Dendritic cell treated with granulocyte-macrophage colony-stimulating factor and Interleukin-4, amounts not matched to agents 40 ng/mL and 50 ng/mL, for 4 days (primary cell): Measurements from ENCODE around the gene TRPC4AP.

ENCODE experiments used
- H3K27ac Mint-ChIP-seq: one replicate; pipeline ENCODE4 v1.8.0; 2022; ENCODE audit warnings: mild to moderate bottlenecking, mixed read lengths
- H3K27me3 Mint-ChIP-seq: one replicate; pipeline ENCODE4 v1.8.0; 2022; ENCODE audit warnings: mild to moderate bottlenecking, mixed read lengths
- H3K36me3 Mint-ChIP-seq: one replicate; pipeline ENCODE4 v1.8.0; 2022; ENCODE audit warnings: low read depth, mixed read lengths
- H3K4me1 Mint-ChIP-seq: one replicate; pipeline ENCODE4 v1.8.0; 2022; ENCODE audit warnings: low read depth, mixed read lengths
- H3K4me3 Mint-ChIP-seq: one replicate; pipeline ENCODE4 v1.8.0; 2022; ENCODE audit warnings: mild to moderate bottlenecking, moderate library complexity, mixed read lengths
- H3K9me3 Mint-ChIP-seq: one replicate; pipeline ENCODE4 v1.8.0; 2022; ENCODE audit warnings: mixed read lengths
- intact Hi-C: fragments of 100-400 bp; cut with micrococcal nuclease; formaldehyde crosslinking; loops from one replicate; pipeline ENCODE4 v1.15.0; 2022

TRPC4AP gene

GRCh38 chr20:34992751-34993417, 99.7 kb downstream of the TRPC4AP start:
- H3K9me3 Mint-ChIP-seq: no peaks in the 10 kb centered on the region
- H3K4me3 Mint-ChIP-seq: no peak overlapping the region
- intact Hi-C loops: no loop called here
- peaks cover 6% of the 10 kb centered on the region for H3K4me1 Mint-ChIP-seq
- peaks cover 65% of the 10 kb centered on the region for H3K36me3 Mint-ChIP-seq
- H3K27me3 Mint-ChIP-seq: no peaks in the 10 kb centered on the region
- H3K27ac Mint-ChIP-seq: no peak overlapping the region

- intact Hi-C loops: no loop called here
- peaks cover 7% of the 10 kb centered on the region for H3K27me3 Mint-ChIP-seq
- H3K4me3 Mint-ChIP-seq: no peak overlapping the region
- H3K9me3 Mint-ChIP-seq: no peaks in the 10 kb centered on the region
- H3K4me1 Mint-ChIP-seq: peaks cover 6% of the 10 kb centered on the region
- peaks cover 44% of the 10 kb centered on the region for H3K36me3 Mint-ChIP-seq
- no peak overlapping the region for H3K27ac Mint-ChIP-seq
Observed at GRCh38 chr20:34990661-34991214, 101.9 kb downstream of the TRPC4AP start.

GRCh38 chr20:34990231-34990630, 102.4 kb downstream of the TRPC4AP start:
- Mint-ChIP-seq H3K27ac (no peak overlapping the region), H3K36me3 (peaks cover 39% of the 10 kb centered on the region), H3K9me3 (no peaks in the 10 kb centered on the region), H3K4me3 (no peak overlapping the region), H3K27me3 (peaks cover 13% of the 10 kb centered on the region), H3K4me1 (peaks cover 6% of the 10 kb centered on the region)
- intact Hi-C loops: no loop called here

GRCh38 chr20:34989670-34990069, 102.9 kb downstream of the TRPC4AP start:
- H3K27ac Mint-ChIP-seq: no peak overlapping the region
- H3K9me3 Mint-ChIP-seq: no peaks in the 10 kb centered on the region
- H3K4me1 Mint-ChIP-seq: peaks cover 6% of the 10 kb centered on the region
- intact Hi-C loops: no loop called here
- H3K27me3 Mint-ChIP-seq: peaks cover 16% of the 10 kb centered on the region
- H3K4me3 Mint-ChIP-seq: no peak overlapping the region
- peaks cover 33% of the 10 kb centered on the region for H3K36me3 Mint-ChIP-seq

- no peak overlapping the region for H3K27ac Mint-ChIP-seq
- no peak overlapping the region for H3K4me3 Mint-ChIP-seq
- H3K4me1 Mint-ChIP-seq: peaks cover 6% of the 10 kb centered on the region
- H3K36me3 Mint-ChIP-seq: peaks cover 27% of the 10 kb centered on the region
- intact Hi-C loops: no loop called here
- peaks cover 21% of the 10 kb centered on the region for H3K27me3 Mint-ChIP-seq
- H3K9me3 Mint-ChIP-seq: no peaks in the 10 kb centered on the region
Observed at GRCh38 chr20:34989118-34989517, 103.5 kb downstream of the TRPC4AP start.

- H3K4me3 Mint-ChIP-seq: no peak overlapping the region
- no peaks in the 10 kb centered on the region for H3K9me3 Mint-ChIP-seq
- intact Hi-C loops: no loop called here
- peaks cover 18% of the 10 kb centered on the region for H3K36me3 Mint-ChIP-seq
- H3K27me3 Mint-ChIP-seq: peaks cover 30% of the 10 kb centered on the region
- peaks cover 6% of the 10 kb centered on the region for H3K4me1 Mint-ChIP-seq
- no peak overlapping the region for H3K27ac Mint-ChIP-seq
Observed at GRCh38 chr20:34988191-34988540, 104.4 kb downstream of the TRPC4AP start.

GRCh38 chr20:34987288-34988190, 105.1 kb downstream of the TRPC4AP start:
- Mint-ChIP-seq H3K4me3 (no peak overlapping the region), H3K27me3 (peaks cover 31% of the 10 kb centered on the region), H3K36me3 (peaks cover 12% of the 10 kb centered on the region), H3K4me1 (peaks cover 6% of the 10 kb centered on the region), H3K27ac (no peak overlapping the region), H3K9me3 (no peaks in the 10 kb centered on the region)
- intact Hi-C loops: no loop called here

- intact Hi-C loops: no loop called here
- no peak overlapping the region for H3K4me3 Mint-ChIP-seq
- no peak overlapping the region for H3K27ac Mint-ChIP-seq
Observed at GRCh38 chr20:34986311-34987287, 106.0 kb downstream of the TRPC4AP start.

GRCh38 chr20:34985461-34986310, 106.9 kb downstream of the TRPC4AP start:
- H3K27me3 Mint-ChIP-seq: peaks cover 31% of the 10 kb centered on the region
- intact Hi-C loops: no loop called here
- H3K4me1 Mint-ChIP-seq: peaks cover 6% of the 10 kb centered on the region
- H3K36me3 Mint-ChIP-seq: no peaks in the 10 kb centered on the region
- H3K9me3 Mint-ChIP-seq: no peaks in the 10 kb centered on the region
- H3K4me3 Mint-ChIP-seq: no peak overlapping the region
- no peak overlapping the region for H3K27ac Mint-ChIP-seq

More at GRCh38 chr20:34986311-34987287, 106.0 kb downstream of the TRPC4AP start:
- H3K27me3 Mint-ChIP-seq: peaks cover 31% of the 10 kb centered on the region
- peaks cover 6% of the 10 kb centered on the region for H3K4me1 Mint-ChIP-seq
- H3K36me3 Mint-ChIP-seq: peaks cover 9% of the 10 kb centered on the region
- H3K9me3 Mint-ChIP-seq: no peaks in the 10 kb centered on the region

GRCh38 chr20:34984756-34985261, 107.8 kb downstream of the TRPC4AP start:
- Mint-ChIP-seq H3K9me3 (no peaks in the 10 kb centered on the region), H3K4me3 (no peak overlapping the region), H3K27ac (no peak overlapping the region), H3K36me3 (no peaks in the 10 kb centered on the region), H3K27me3 (peaks cover 31% of the 10 kb centered on the region), H3K4me1 (peaks cover 6% of the 10 kb centered on the region)
- intact Hi-C loops: no loop called here

GRCh38 chr20:34983995-34984735, 108.4 kb downstream of the TRPC4AP start:
- H3K4me1 Mint-ChIP-seq: peaks cover 6% of the 10 kb centered on the region
- intact Hi-C loops: no loop called here
- H3K27ac Mint-ChIP-seq: no peak overlapping the region
- peaks cover 31% of the 10 kb centered on the region for H3K27me3 Mint-ChIP-seq
- H3K4me3 Mint-ChIP-seq: no peak overlapping the region
- H3K9me3 Mint-ChIP-seq: no peaks in the 10 kb centered on the region
- no peaks in the 10 kb centered on the region for H3K36me3 Mint-ChIP-seq

GRCh38 chr20:34983089-34983820, 109.4 kb downstream of the TRPC4AP start:
- H3K9me3 Mint-ChIP-seq: no peaks in the 10 kb centered on the region
- no peak overlapping the region for H3K4me3 Mint-ChIP-seq
- peaks cover 31% of the 10 kb centered on the region for H3K27me3 Mint-ChIP-seq
- H3K4me1 Mint-ChIP-seq: peaks cover 3% of the 10 kb centered on the region
- H3K36me3 Mint-ChIP-seq: no peaks in the 10 kb centered on the region
- intact Hi-C loops: no loop called here
- H3K27ac Mint-ChIP-seq: no peak overlapping the region
